ENCODE measurements around the gene BMS1.
"Not testable (repeated sequence)": the region's sequence is repeated elsewhere in the genome, so short reads cannot be mapped to it uniquely, and the experiment has no call there.

DNA sequence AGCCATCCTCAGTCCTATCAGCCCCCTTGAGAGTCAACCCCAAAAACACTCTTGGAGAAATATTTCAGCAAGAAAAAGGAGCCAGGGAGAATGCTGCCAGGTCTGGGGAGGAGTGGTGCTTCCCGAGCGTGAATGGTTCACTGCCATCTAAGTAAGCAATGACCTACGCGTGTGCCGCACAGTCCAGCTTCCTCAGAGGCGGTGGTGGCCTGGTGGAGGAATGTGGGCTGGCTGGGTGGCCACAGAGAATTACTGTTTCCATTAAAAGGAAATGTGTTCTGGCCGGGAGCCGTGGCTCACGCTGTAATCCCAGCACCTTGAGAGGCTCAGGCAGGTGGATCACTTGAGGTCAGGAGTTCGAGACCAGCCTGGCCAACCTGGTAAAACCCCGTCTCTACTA is 77.4 kb downstream of the BMS1 start:
- not testable (repeated sequence) for TF ChIP-seq POLR2A, POLR2AphosphoS5 (IDR thresholded peaks at IDR 0.05; ENCODE audit: low read depth, low read length)

All from GM12892 (cell line).